GM21723 (cell line): Measurements from ENCODE around the gene RBM15B.
"Not testable (repeated sequence)": the region's sequence is repeated elsewhere in the genome, so short reads cannot be mapped to it uniquely, and the experiment has no call there.

Source experiments
- ATAC-seq: cut with Tn5 transposase; IDR thresholded peaks from one replicate; pipeline ENCODE4 v1.9.1; 2021; ENCODE audit warnings: mild to moderate bottlenecking, moderate library complexity; ENCODE audit not compliant: unreplicated experiment

The RBM15B gene

GRCh38 chr3:51391075-51391565 lies at the start of gene RBM15B:
TSS of gene RBM15B (plus strand) at chr3:51391285. CDS start at chr3:51391400, 115 bp downstream.
- ATAC-seq, result peak; percentile 89

- no peak for ATAC-seq
These were observed 47.0 kb upstream of the RBM15B start for GRCh38 chr3:51343918-51344687.

- ATAC-seq, result no peak
These were observed 40.3 kb upstream of the RBM15B start for GRCh38 chr3:51350751-51351150.

GRCh38 chr3:51353131-51353530 lies 38.0 kb upstream of the RBM15B start:
- ATAC-seq, result no peak

- ATAC-seq, result no peak
These were observed 37.4 kb upstream of the RBM15B start for GRCh38 chr3:51353691-51354090.

GRCh38 chr3:51354172-51354571 lies 36.9 kb upstream of the RBM15B start:
- ATAC-seq, result no peak

GRCh38 chr3:51354731-51355615 lies 36.1 kb upstream of the RBM15B start:
- ATAC-seq, result no peak

GRCh38 chr3:51355891-51356578 lies 35.0 kb upstream of the RBM15B start:
- ATAC-seq, result no peak

- ATAC-seq, result no peak
These were observed 33.2 kb upstream of the RBM15B start for GRCh38 chr3:51357856-51358255.

- no peak for ATAC-seq
These were observed 32.1 kb upstream of the RBM15B start for GRCh38 chr3:51358981-51359380.

GRCh38 chr3:51360806-51361205 lies 30.3 kb upstream of the RBM15B start:
- ATAC-seq, result no peak

GRCh38 chr3:51361746-51362145 lies 29.3 kb upstream of the RBM15B start:
- no peak for ATAC-seq

GRCh38 chr3:51362476-51362875 lies 28.6 kb upstream of the RBM15B start:
- ATAC-seq, result no peak

- ATAC-seq, result not testable (repeated sequence)
These were observed 22.8 kb upstream of the RBM15B start for GRCh38 chr3:51368276-51368675.

GRCh38 chr3:51371943-51372557 lies 19.0 kb upstream of the RBM15B start:
- no peak for ATAC-seq

- no peak for ATAC-seq
These were observed 17.2 kb upstream of the RBM15B start for GRCh38 chr3:51373658-51374421.

GRCh38 chr3:51374456-51374855 lies 16.6 kb upstream of the RBM15B start:
- ATAC-seq, result no peak

- no peak for ATAC-seq
These were observed 15.9 kb upstream of the RBM15B start for GRCh38 chr3:51375136-51375535.

- ATAC-seq, result no peak
These were observed 15.5 kb upstream of the RBM15B start for GRCh38 chr3:51375571-51375970.

GRCh38 chr3:51378065-51378464 lies 13.0 kb upstream of the RBM15B start:
- ATAC-seq, result no peak
